Loucy (cell line): ENCODE data around the gene GBGT1.
A peak's percentile ranks its signal among the peaks of the same experiment; 100 is the strongest.

Experiments
- H2AFZ ChIP-seq: fragments of 200-600 bp; sonication (generic); 2 replicates; pipeline ENCODE4 v1.6.0; 2016; ENCODE audit warnings: antibody characterized with exemption, mild to moderate bottlenecking, low read length, moderate library complexity
- H3F3A ChIP-seq: fragments of 200-600 bp; 2 replicates; pipeline ENCODE4 v1.6.0; 2016; ENCODE audit warnings: antibody characterized with exemption, low read depth, mild to moderate bottlenecking
- H3K27me3 ChIP-seq: fragments of 200-600 bp; sonication (generic); 2 replicates; pipeline ENCODE4 v1.6.1; 2014; ENCODE audit warnings: low read length, mild to moderate bottlenecking; ENCODE audit not compliant: insufficient read depth, poor library complexity, severe bottlenecking
- H3K36me3 ChIP-seq: fragments of 200-600 bp; sonication (generic); 2 replicates; pipeline ENCODE4 v1.6.1; 2016; ENCODE audit warnings: low read length; ENCODE audit not compliant: insufficient read depth
- H3K4me1 ChIP-seq: fragments of 200-600 bp; sonication (generic); 2 replicates; pipeline ENCODE4 v1.5.1; 2014; ENCODE audit warnings: low read length, mild to moderate bottlenecking; ENCODE audit not compliant: insufficient read depth, poor library complexity, severe bottlenecking
- H3K4me2 ChIP-seq: fragments of 200-600 bp; sonication (generic); 2 replicates; pipeline ENCODE4 v1.6.0; 2014; ENCODE audit warnings: antibody characterized with exemption, low read length, low read depth, mild to moderate bottlenecking; ENCODE audit not compliant: poor library complexity, severe bottlenecking
- H3K4me3 ChIP-seq: fragments of 200-600 bp; sonication (generic); 2 replicates; pipeline ENCODE4 v1.5.1; 2014; ENCODE audit warnings: low read length, mild to moderate bottlenecking, mixed read lengths; ENCODE audit not compliant: poor library complexity, severe bottlenecking
- H3K79me2 ChIP-seq: fragments of 200-600 bp; sonication (generic); 2 replicates; pipeline ENCODE4 v1.6.1; 2014; ENCODE audit warnings: low read length; ENCODE audit not compliant: insufficient read depth
- H3K9ac ChIP-seq: fragments of 200-600 bp; sonication (generic); 2 replicates; pipeline ENCODE4 v1.6.0; 2014; ENCODE audit warnings: mild to moderate bottlenecking, low read depth, low read length, moderate library complexity; ENCODE audit not compliant: poor library complexity, severe bottlenecking
- H3K9me2 ChIP-seq: fragments of 200-600 bp; sonication (generic); replicated peaks from 2 replicates; pipeline ENCODE4 v1.6.1; 2016; ENCODE audit warnings: low read depth, low read length, mixed read lengths
- H3K9me3 ChIP-seq: fragments of 200-600 bp; sonication (generic); 2 replicates; pipeline ENCODE4 v1.6.1; 2014; ENCODE audit warnings: mild to moderate bottlenecking, antibody characterized with exemption, low read length, low read depth; ENCODE audit not compliant: insufficient read depth
- H4K20me1 ChIP-seq: fragments of 200-600 bp; sonication (generic); 2 replicates; pipeline ENCODE4 v1.6.0; 2014; ENCODE audit warnings: antibody characterized with exemption, low read length, mild to moderate bottlenecking; ENCODE audit not compliant: insufficient read depth, poor library complexity, severe bottlenecking
- CTCF ChIP-seq: fragments of 200-600 bp; sonication (generic); conservative IDR thresholded peaks from 2 replicates; pipeline ENCODE4 v1.5.1; 2014; ENCODE audit warnings: mild to moderate bottlenecking, antibody characterized with exemption, low read length
- EZH2phosphoT487 ChIP-seq: fragments of 200-600 bp; IDR thresholded peaks from 2 replicates; pipeline ENCODE4 v1.6.1; 2018; ENCODE audit warnings: antibody characterized with exemption, mild to moderate bottlenecking, moderate library complexity, borderline replicate concordance

GBGT1 gene

GRCh38 chr9:133188006-133188842, 24.5 kb upstream of the GBGT1 start:
- Histone ChIP-seq H3K36me3 (no peaks in the 10 kb centered on the region), H3F3A (no peaks in the 10 kb centered on the region), H3K27me3 (no peaks in the 10 kb centered on the region), H2AFZ (no peak overlapping the region), H3K9me3 (no peaks in the 10 kb centered on the region), H4K20me1 (no peaks in the 10 kb centered on the region), H3K4me3 (no peak overlapping the region), H3K4me2 (no peak overlapping the region), H3K9me2 (no peaks in the 10 kb centered on the region), H3K79me2 (no peaks in the 10 kb centered on the region), H3K4me1 (peaks cover 4% of the 10 kb centered on the region), H3K9ac (no peak overlapping the region)
- TF ChIP-seq EZH2phosphoT487 (no peak), CTCF (peak; percentile 55)

- H4K20me1 ChIP-seq = no peaks in the 10 kb centered on the region
- H3K9me2 ChIP-seq = no peaks in the 10 kb centered on the region
- H3K27me3 ChIP-seq = no peaks in the 10 kb centered on the region
- no peak overlapping the region for H2AFZ ChIP-seq
- TF ChIP-seq EZH2phosphoT487 = no peak
- no peak for TF ChIP-seq CTCF
- no peak overlapping the region for H3K4me3 ChIP-seq
- peaks cover 4% of the 10 kb centered on the region for H3K4me1 ChIP-seq
- H3K9ac ChIP-seq = no peak overlapping the region
- no peak overlapping the region for H3K4me2 ChIP-seq
- no peaks in the 10 kb centered on the region for H3F3A ChIP-seq
- H3K79me2 ChIP-seq = no peaks in the 10 kb centered on the region
- H3K9me3 ChIP-seq = no peaks in the 10 kb centered on the region
- H3K36me3 ChIP-seq = no peaks in the 10 kb centered on the region
Observed at GRCh38 chr9:133187561-133188005, 23.9 kb upstream of the GBGT1 start.

- Histone ChIP-seq H3K9me3 (no peaks in the 10 kb centered on the region), H4K20me1 (no peaks in the 10 kb centered on the region), H3K36me3 (no peaks in the 10 kb centered on the region)
Observed at GRCh38 chr9:133186736-133187135, 23.0 kb upstream of the GBGT1 start.

More at GRCh38 chr9:133186736-133187135, 23.0 kb upstream of the GBGT1 start:
- Histone ChIP-seq H3K4me1 (peaks cover 4% of the 10 kb centered on the region), H3K4me2 (no peak overlapping the region), H3K9ac (no peak overlapping the region), H3F3A (no peaks in the 10 kb centered on the region), H2AFZ (no peak overlapping the region), H3K9me2 (no peaks in the 10 kb centered on the region), H3K79me2 (no peaks in the 10 kb centered on the region), H3K27me3 (no peaks in the 10 kb centered on the region), H3K4me3 (no peak overlapping the region)
- TF ChIP-seq CTCF = no peak
- TF ChIP-seq EZH2phosphoT487 = no peak
